ENCODE results near the gene VIPR2.
A peak's percentile ranks its signal among the peaks of the same experiment; 100 is the strongest.
"Not testable (repeated sequence)": the region's sequence is repeated elsewhere in the genome, so short reads cannot be mapped to it uniquely, and the experiment has no call there.

VIPR2 gene

DNA sequence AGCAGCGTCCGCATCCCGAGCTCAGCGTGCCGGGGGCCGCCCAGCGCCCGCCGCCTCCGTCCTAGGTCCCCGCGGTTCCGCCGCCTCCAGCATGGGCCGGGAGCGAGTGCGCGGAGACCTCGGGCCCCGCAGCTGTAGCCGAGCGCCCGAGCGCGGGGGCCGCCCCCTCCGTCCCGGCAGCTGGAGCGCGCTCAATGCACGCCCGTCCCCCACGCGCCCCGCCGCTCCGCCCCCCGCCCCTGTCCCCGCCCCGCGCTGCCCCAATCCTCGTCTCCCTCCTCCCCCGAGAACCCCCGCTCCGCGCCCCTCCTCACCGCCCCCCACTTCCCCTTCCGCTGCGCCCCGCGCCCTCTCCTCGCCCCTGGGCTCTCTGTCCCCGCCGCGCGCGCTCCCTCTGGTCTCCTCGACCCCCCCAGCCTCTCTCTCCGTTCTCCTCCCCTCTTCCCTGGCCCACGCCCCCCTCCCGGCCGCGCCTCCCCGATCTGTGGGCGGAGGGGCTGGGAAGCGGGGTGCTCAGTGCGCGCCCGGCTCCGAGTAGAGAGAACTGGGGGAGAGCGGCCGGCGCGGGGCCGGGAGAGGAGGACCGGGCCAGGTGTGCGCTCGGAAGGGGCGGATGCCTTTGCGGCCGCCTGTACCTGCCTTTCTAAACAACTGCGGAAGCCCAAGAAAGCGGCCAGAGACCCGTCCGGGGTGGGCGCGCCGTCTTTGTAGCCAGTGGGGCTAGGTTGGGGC, at the start of gene VIPR2:
VIPR2 (minus strand) TSS at position 110 of the 732 bp plus-strand sequence; CDS start at position 14, 96 bp downstream.
- peak; percentile 38 for DNase-seq

DNA sequence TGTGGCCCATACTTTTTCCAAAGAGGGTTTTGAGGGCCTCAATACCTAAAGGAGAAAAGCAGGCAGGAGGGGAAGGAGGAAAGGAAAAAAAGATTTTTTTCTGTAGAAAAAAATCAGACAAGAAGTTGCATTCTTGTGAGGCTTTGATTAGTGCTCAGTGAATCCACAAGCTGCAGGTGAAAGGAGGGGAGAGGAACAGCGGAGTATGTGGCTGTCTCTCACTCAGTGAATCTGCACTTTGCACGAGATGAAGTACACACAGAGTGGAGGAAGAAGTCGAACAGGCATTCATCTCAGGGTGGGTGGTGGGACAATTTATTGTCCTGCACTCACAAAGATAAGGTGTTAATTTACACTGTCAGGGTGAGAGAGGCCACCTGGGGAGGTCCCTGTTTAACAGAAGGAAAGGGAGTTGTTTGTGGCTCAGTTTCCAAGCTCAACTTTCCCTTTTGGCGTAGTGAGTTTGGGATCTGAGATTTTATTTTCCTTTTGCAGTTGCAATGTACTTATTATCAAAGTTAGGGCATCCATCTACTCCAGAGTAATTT, 49.0 kb upstream of the VIPR2 start:
- no peak for DNase-seq

- no peak for DNase-seq
Measured at GRCh38 chr7:159192725-159193453, 48.2 kb upstream of the VIPR2 start.

GRCh38 chr7:159192013-159192412, 47.3 kb upstream of the VIPR2 start:
- no peak for DNase-seq

DNA sequence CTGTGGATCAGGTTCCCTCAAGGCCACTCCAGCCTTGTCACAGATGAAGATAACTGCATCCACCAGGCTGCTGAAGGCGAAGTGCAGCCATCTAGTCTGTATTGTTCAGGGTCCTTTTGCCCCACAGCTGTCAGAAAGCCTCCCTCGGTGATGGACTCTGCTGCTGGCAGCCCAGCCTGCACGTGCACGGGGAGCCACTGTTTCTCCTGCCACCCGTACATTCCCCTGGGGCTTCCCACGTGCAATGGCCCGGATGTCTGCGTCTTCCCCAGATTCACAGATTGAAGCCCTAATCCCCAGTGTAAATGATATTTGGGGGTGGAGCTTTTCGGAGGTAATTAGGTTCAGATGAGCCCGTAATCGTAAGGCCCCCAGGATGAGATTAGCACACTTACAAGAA, 46.6 kb upstream of the VIPR2 start:
- no peak for DNase-seq

- DNase-seq, result no peak
Measured at GRCh38 chr7:159188011-159188410, 43.3 kb upstream of the VIPR2 start.

DNA sequence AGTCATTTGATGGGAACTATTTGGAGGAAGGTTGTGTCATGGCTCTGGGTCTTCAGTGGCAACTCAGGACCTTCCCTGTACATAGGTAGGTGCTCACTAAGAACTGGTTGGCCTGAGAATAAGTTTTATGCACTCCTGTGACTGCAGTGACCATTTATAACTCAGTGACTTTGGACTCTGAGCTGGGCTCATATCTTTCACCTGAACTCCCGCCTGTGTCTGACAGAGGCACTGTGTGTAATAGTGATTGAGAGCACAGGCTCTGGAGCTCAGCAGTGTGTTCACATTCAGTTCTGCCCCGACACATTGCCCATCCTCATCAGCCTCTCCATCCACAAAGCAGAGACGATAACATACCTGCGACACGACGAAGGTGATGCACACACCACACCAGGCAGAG, 34.6 kb upstream of the VIPR2 start:
- DNase-seq, result no peak

DNA sequence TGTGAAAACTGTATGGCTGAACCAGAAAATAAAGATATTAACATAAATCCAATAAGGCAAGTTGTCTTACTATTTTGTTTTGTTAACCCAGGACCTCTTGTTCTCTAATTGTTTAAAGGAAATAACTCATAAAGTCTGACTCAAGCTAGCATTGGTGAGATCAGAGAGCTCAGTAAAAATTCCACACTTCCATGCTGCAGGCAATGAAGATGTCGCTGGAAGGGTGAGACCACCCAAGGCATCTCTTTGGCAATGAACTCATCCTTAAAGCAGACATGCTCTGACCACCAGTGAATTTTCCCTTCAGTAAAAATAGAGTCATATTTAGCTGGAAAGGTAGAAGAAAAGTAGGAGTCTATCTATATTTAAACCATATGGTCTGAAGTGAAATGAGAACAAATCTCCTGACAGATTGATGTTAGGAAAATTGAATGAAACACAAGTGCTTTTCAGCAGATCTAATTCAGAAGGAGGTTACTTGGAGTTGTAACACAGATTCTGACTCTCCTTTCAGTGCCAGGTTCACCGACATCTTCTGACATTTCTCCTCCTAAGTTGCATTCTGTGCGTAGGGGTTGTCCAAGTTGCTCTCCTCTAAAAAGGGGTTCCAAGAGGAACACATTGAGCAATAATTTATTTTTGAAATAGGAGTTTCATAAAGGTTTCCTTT, 32.8 kb upstream of the VIPR2 start:
- DNase-seq, result no peak

GRCh38 chr7:159175792-159176191, 31.1 kb upstream of the VIPR2 start:
- no peak for DNase-seq

DNA sequence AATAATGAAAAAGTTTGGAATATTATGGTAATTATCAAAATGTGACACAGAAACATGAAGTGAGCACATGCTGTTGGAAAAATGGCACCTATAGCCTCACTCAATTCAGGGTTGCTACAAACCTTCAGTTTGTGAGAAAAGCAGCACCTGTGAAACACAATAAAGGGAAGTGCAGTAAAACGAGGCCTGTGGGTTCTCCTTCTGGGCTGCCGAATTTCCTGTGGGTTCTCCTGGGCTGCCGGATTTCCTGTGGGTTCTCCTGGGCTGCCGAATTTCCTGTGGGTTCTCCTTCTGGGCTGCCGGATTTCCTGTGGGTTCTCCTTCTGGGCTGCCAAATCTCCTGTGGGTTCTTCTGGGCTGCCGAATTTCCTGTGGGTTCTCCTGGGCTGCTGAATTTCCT, 30.4 kb upstream of the VIPR2 start:
- DNase-seq, result not testable (repeated sequence)

DNA sequence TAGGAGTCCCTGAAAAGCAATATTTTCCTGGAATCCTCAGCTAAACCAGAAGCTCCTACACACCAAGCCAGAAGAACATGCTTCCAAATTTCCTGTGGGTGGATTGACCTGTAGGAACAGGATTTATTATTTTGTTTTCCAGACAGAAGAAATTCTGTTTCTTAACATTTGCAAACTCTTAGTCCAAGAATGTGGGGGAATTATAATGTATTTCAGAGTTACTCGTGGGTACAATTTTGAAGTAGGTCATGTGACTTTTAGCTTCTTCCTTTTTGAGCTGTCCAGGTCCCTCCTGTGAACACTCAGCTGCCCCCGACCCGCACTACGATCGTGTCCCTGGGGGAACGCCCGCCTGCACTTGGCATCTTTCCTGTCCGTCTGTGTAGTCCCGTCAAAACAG, 27.7 kb upstream of the VIPR2 start:
- DNase-seq, result no peak

- no peak for DNase-seq
Measured at GRCh38 chr7:159169391-159169790, 24.7 kb upstream of the VIPR2 start.

DNA sequence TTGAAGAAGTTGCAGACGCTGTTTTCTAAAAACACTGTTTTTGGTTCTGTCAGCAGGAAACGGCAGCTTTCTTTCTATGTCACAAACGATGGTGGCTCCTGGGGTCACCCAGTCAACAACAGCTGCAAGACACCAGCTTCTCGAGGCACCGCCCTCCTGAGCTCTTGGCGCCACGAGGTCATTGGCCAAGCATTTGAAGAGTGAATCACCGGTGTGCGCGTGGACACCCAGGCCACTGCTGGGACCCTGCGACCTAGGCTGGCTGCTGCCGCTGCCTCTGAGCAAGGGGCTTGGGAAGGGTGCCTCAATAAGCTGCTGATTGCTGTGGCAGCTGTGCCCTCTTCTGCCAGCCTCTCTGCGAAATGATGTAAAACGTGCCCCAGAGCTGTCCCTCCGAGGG, 22.5 kb upstream of the VIPR2 start:
- no peak for DNase-seq

DNA sequence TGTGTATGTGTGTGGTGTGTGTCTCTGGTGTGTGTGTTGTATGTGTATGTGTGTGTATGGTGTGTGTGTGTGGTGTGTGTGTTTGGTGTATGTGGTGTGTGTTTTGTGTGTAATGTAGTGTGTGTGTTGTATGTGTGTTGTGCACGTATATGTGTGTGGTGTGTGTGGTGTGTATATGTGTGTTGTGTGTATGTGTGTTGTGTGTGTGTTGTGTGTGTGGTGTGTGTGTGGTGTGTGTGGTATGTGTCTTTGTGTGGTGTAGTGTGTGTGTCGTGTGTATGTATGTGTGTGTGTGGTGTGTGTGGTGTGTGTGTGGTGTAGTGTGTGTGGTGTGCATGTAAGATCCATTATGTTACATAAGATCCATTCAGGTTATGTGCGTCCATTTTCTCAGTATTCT, 21.9 kb upstream of the VIPR2 start:
- DNase-seq, result no peak

- no peak for DNase-seq
Measured at GRCh38 chr7:159165352-159165751, 20.7 kb upstream of the VIPR2 start.

DNA sequence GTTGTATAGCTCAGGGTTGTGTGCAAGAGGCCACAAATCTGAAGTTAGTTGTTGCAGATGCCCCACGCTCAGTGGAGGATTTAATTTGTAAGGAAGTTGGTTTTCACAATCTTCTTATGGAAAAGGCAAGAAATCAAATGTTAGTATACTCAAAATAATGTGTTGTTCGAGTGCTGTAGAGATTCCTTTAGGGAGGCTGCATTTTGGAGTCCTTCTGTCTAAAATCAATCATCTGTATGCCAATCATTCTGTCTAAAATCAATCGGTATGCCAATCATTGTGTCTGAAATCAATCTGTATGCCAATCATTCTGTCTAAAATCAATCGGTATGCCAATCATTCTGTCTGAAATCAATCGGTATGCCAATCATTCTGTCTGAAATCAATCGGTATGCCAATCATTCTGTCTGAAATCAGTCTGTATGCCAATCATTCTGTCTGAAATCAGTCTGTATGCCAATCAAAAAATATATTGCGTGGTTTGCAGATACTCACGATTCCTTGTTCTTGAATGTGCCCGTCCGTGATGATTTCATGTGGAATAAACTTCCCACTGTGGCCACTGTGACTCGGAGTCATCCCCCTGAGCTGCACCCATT, 19.1 kb upstream of the VIPR2 start:
- DNase-seq, result not testable (repeated sequence)

GRCh38 chr7:159162050-159162626, 17.5 kb upstream of the VIPR2 start:
- DNase-seq, result not testable (repeated sequence)

- no peak for DNase-seq
Measured at GRCh38 chr7:159160450-159160849, 15.8 kb upstream of the VIPR2 start.

GRCh38 chr7:159159731-159160130, 15.1 kb upstream of the VIPR2 start:
- no peak for DNase-seq

DNA sequence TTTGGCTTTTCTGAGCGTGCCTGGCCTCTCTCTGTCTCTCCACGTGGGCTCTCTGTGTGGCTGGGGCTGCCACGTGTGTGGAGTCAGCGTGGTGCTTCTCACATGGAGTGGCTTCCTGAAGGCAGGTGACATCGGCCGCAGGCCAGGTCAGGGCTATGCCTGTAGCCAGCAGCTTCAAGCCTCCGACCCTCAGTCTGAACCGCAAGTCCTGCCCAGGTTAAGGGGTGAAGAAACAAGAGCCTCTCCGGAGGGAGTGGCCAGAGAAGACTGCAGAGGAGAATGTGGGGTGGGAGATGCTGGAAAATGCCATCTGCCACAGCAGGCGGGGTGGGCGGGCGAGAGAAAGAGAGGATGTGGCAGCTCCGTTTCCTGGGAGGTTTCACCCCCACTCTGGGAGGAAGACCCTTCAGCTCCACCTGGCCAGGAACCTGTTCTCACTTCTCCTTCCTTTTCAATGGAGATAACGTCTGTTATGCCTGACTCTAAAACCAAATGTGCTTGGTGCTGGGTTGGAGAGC, 14.3 kb upstream of the VIPR2 start:
- DNase-seq, result no peak

DNA sequence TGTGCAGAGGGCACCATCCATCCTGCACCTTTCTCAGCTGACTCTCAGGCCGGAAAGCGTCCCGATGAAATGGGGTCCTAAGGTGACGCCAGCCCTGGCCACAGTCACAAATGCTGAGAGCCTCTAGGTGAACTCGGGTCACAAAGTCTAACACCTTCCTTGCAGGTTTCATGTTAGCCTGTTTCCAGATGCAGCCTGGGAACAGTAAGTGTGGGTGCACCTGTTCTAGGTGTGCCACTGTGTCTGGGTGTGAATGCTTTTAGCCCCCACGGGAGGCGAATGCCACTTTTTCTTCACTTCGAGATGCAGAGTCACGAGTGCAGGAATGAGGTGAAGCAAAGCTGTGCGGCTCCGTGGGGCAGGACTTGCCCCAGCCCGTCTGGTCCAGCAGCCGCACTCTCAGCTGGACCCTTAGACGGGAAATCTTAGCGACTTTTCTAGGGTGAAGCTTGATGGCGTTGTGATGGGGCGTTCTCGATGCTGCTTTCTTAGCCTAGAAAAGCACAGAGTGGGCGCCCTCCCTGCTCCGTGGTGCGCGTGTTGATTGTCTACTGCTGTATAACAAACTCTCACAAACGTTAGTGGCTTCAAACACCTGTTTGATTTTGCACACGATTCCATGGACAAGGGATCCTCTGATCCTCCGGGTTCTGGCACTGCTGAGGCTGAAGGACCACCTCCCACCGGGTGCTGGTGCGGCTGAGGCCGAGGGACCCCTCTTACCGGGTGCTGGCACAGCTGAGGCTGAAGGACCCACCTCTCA, 13.6 kb upstream of the VIPR2 start:
- no peak for DNase-seq

GRCh38 chr7:159157714-159158113, 13.0 kb upstream of the VIPR2 start:
- DNase-seq, result no peak
